Measurements from ENCODE around the gene METTL21A. TPM values are rescaled to one million over a fixed set of nuclear protein-coding genes. Genes with fewer than 3 reads are reported as not detected.
A peak's percentile ranks its signal among the peaks of the same experiment; 100 is the strongest.

The METTL21A gene
- total and polyA plus RNA-seq, 2 of the 13 experiments (the other 11 are each of a cell fraction or from before 2014, with no cell fraction given), result 42.4 to 61.2 TPM

DNA sequence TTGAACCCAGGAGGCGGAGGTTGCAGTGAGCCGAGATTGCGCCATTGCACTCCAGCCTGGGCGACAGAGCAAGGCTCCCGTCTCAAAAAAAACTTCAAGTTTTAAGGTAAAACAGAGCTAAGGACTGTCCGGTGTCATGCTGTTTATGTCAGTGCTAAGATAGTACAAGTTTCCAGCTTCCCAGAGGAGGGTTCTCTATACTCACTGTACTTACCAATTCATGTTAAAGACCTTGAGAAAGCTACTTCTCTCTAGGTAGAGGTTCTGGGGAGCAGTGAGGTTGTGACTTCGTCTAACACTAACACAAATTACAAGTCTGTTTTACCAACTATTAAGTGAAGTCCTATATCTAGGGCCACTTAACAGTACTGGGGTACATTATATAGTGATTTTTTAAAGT, 18.8 kb downstream of the METTL21A start:
- ATAC-seq (peak; percentile 53), DNase-seq (ENCODE audit: low spot score) (no peak), FAIRE-seq (no peak)
- intact Hi-C loops (cut with micrococcal nuclease; ENCODE audit: unreplicated experiment), result no loop called here
- ChIA-PET CTCF (ENCODE audit: low intra/inter-chr PET ratio, low total read pairs) (no interaction called here), POLR2A (no interaction called here)
- 94% methylated on average over 7 of the region's 7 CpGs for WGBS (ENCODE audit: low lambda C conversion rate)
- Histone ChIP-seq H4K20me1 (ENCODE audit: insufficient read depth, low read length) (no peaks in the 10 kb centered on the region), H3K9me3 (ENCODE audit: low read length) (no peaks in the 10 kb centered on the region), H3K4me3 (replicated peaks in 1 of 3; ENCODE audit: insufficient read depth in 1 of 3, low read depth in 2 of 3, low read length in 3 of 3) (no peak overlapping the region), H3K27ac (ENCODE audit: extremely low read length, insufficient read depth, low read length) (no peak overlapping the region), H3K9ac (ENCODE audit: insufficient read depth, low read depth, low read length) (no peak overlapping the region), H3K27me3 (ENCODE audit: control insufficient read depth in 1 of 2, insufficient read depth in 2 of 2, low read length in 2 of 2) (no peaks in the 10 kb centered on the region), H2AFZ (ENCODE audit: low read length) (no peak overlapping the region), H3K4me2 (ENCODE audit: low read depth, low read length) (no peak overlapping the region), H3K4me1 (ENCODE audit: insufficient read depth, low read length) (no peaks in the 10 kb centered on the region), H3K36me3 (replicated peaks in 1 of 2; ENCODE audit: control insufficient read depth in 1 of 2, insufficient read depth in 2 of 2, low read length in 2 of 2) (peaks cover 0 to 3% of the 10 kb centered on the region in 2 experiments; a peak in 3 of 5 replicates), H3K79me2 (ENCODE audit: insufficient read depth, low read length) (peaks cover 2% of the 10 kb centered on the region)
- in situ Hi-C loops (cut with HindIII; ENCODE audit: extremely low pct_ligation_motif_present, low pct_unique_long_range_greater_than_20kb), result no loop called here
- TF ChIP-seq MEIS2 (CRISPR knock-in tag; IDR thresholded peaks at IDR 0.05) (no peak), ZBTB3 (CRISPR knock-in tag; IDR thresholded peaks at IDR 0.05; ENCODE audit: borderline replicate concordance, low read depth) (no peak), RFXANK (CRISPR knock-in tag; IDR thresholded peaks at IDR 0.05) (no peak), ZNF639 (CRISPR knock-in tag; conservative IDR thresholded peaks at IDR 0.05) (no peak), ZNF224 (CRISPR knock-in tag; IDR thresholded peaks at IDR 0.05) (no peak), ATAD3A (CRISPR knock-in tag; IDR thresholded peaks at IDR 0.05) (no peak), ZNF12 (CRISPR knock-in tag; IDR thresholded peaks at IDR 0.05) (no peak), EEA1 (CRISPR knock-in tag; IDR thresholded peaks at IDR 0.05; ENCODE audit: borderline replicate concordance) (no peak), ARNT (IDR thresholded peaks at IDR 0.05) (no peak)
- TF ChIP-seq, protein P1, sequence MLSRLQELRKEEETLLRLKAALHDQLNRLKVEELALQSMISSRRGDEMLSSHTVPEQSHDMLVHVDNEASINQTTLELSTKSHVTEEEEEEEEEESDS (CRISPR knock-in tag; IDR thresholded peaks at IDR 0.05; ENCODE audit: borderline replicate concordance), result no peak
- TF ChIP-seq, protein P2, sequence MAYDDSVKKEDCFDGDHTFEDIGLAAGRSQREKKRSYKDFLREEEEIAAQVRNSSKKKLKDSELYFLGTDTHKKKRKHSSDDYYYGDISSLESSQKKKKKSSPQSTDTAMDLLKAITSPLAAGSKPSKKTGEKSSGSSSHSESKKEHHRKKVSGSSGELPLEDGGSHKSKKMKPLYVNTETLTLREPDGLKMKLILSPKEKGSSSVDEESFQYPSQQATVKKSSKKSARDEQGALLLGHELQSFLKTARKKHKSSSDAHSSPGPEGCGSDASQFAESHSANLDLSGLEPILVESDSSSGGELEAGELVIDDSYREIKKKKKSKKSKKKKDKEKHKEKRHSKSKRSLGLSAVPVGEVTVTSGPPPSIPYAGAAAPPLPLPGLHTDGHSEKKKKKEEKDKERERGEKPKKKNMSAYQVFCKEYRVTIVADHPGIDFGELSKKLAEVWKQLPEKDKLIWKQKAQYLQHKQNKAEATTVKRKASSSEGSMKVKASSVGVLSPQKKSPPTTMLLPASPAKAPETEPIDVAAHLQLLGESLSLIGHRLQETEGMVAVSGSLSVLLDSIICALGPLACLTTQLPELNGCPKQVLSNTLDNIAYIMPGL (CRISPR knock-in tag; IDR thresholded peaks at IDR 0.05; ENCODE audit: borderline replicate concordance in 1 of 2, low read depth in 1 of 2), result no peak
- BruUV-seq (replicated peaks), result no TSS peak

All from HepG2 (cell line).